NB4 (cell line): ENCODE measurements around the gene SMIM38.

Source experiments
- POLR2A ChIP-seq: IDR thresholded peaks from 2 replicates; pipeline ENCODE4 v1.6.1; 2011; ENCODE audit warnings: mild to moderate bottlenecking; ENCODE audit not compliant: insufficient read length; ENCODE audit errors: extremely low read depth
- TF ChIP-seq, protein P1 (sequence below): IDR thresholded peaks from one replicate; pipeline ENCODE4 v1.5.1; 2012; ENCODE audit warnings: low read depth, low read length

DNA sequence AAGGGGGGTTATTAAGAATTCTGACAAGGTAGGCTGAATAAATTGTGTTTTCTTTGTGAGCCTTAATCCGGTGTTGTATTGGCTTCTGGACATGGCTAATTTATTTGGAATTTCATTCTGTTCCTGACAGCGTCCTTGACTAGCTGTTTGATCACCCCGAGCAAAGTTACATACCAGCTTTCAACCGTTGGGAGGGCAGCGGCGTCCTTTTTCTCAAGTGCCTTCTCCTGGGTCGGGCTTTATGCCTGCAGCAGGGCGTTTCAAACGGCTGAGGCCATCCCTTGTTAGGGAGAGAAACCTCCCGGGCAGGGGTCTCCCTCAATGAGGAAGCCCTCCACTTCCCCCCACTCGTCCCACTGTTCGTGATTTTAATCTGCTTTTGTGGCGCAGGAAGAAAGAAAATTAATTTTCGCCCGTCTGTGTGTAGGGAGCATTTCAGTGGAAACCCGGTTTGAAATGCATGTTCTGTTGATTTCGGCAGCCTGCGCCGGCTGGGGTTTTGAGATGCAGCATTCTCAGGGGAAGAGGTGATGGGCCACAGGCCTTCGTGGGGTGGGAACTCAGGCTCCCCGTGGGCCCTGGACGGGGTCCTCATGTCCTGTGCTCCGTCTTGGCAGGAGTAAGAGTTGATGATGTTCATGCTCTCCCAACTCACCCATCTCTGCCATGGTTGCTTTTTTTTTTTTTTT lies 2.9 kb upstream of the SMIM38 start:
- TF ChIP-seq, protein P1, sequence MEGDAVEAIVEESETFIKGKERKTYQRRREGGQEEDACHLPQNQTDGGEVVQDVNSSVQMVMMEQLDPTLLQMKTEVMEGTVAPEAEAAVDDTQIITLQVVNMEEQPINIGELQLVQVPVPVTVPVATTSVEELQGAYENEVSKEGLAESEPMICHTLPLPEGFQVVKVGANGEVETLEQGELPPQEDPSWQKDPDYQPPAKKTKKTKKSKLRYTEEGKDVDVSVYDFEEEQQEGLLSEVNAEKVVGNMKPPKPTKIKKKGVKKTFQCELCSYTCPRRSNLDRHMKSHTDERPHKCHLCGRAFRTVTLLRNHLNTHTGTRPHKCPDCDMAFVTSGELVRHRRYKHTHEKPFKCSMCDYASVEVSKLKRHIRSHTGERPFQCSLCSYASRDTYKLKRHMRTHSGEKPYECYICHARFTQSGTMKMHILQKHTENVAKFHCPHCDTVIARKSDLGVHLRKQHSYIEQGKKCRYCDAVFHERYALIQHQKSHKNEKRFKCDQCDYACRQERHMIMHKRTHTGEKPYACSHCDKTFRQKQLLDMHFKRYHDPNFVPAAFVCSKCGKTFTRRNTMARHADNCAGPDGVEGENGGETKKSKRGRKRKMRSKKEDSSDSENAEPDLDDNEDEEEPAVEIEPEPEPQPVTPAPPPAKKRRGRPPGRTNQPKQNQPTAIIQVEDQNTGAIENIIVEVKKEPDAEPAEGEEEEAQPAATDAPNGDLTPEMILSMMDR, result no peak
- TF ChIP-seq POLR2A, result no peak
